Measurements from ENCODE around the gene RPP25L. TPM values are rescaled to one million over a fixed set of nuclear protein-coding genes. Genes with fewer than 3 reads are reported as not detected.

Gene RPP25L
- total RNA-seq, 1 experiment from 2014 or later = 51.1 TPM

DNA sequence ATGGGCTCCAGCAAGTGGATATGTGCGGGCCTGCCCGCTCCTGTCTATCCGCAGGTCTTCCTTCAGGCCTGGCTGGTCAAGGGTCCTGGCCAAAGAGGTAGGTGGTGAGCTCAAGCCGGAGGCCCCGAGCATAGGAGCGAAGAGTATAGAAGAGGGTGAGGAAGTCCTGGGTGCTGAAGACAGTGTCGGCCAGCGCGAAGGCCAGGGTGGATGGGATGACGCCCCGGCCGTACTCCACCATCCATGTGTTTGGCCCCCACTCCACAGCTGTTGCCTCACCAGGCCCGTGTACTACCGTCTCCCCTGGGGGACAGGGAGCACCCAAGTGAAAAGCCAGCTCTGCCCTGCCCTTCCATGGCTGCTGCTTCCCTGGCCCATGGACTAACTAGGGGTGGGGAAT is 23.7 kb upstream of the RPP25L start:
- no peak for TF ChIP-seq POLR2A (IDR thresholded peaks at IDR 0.05; ENCODE audit: borderline replicate concordance, extremely low read depth, insufficient read depth, insufficient read length)
- TF ChIP-seq SIN3A (IDR thresholded peaks at IDR 0.05; ENCODE audit: low read depth) = no peak
- no peak for TF ChIP-seq ZFX (IDR thresholded peaks at IDR 0.05)
- TF ChIP-seq, protein P1, sequence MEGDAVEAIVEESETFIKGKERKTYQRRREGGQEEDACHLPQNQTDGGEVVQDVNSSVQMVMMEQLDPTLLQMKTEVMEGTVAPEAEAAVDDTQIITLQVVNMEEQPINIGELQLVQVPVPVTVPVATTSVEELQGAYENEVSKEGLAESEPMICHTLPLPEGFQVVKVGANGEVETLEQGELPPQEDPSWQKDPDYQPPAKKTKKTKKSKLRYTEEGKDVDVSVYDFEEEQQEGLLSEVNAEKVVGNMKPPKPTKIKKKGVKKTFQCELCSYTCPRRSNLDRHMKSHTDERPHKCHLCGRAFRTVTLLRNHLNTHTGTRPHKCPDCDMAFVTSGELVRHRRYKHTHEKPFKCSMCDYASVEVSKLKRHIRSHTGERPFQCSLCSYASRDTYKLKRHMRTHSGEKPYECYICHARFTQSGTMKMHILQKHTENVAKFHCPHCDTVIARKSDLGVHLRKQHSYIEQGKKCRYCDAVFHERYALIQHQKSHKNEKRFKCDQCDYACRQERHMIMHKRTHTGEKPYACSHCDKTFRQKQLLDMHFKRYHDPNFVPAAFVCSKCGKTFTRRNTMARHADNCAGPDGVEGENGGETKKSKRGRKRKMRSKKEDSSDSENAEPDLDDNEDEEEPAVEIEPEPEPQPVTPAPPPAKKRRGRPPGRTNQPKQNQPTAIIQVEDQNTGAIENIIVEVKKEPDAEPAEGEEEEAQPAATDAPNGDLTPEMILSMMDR (IDR thresholded peaks at IDR 0.05 in 2 of 3, conservative IDR thresholded peaks at IDR 0.05 in 1 of 3; ENCODE audit: borderline replicate concordance in 1 of 3, insufficient read depth in 1 of 3, low read depth in 2 of 3, low read length in 2 of 3) = no peak
- no peak for TF ChIP-seq POLR2AphosphoS5 (IDR thresholded peaks at IDR 0.05; ENCODE audit: low read depth, low read length)
- TF ChIP-seq CBX3 (IDR thresholded peaks at IDR 0.05; ENCODE audit: low read depth) = no peak
- no peak for TF ChIP-seq TCF7L2 (IDR thresholded peaks at IDR 0.05; ENCODE audit: borderline replicate concordance, extremely low read depth, insufficient read depth, insufficient read length)
- no peak for TF ChIP-seq SRF (IDR thresholded peaks at IDR 0.05; ENCODE audit: low read depth)
- TF ChIP-seq EGR1 (IDR thresholded peaks at IDR 0.05; ENCODE audit: low read depth) = no peak
- no peak for TF ChIP-seq RAD21 (IDR thresholded peaks at IDR 0.05; ENCODE audit: low read depth)
- TF ChIP-seq JUND (IDR thresholded peaks at IDR 0.05) = no peak
- TF ChIP-seq, protein P2, sequence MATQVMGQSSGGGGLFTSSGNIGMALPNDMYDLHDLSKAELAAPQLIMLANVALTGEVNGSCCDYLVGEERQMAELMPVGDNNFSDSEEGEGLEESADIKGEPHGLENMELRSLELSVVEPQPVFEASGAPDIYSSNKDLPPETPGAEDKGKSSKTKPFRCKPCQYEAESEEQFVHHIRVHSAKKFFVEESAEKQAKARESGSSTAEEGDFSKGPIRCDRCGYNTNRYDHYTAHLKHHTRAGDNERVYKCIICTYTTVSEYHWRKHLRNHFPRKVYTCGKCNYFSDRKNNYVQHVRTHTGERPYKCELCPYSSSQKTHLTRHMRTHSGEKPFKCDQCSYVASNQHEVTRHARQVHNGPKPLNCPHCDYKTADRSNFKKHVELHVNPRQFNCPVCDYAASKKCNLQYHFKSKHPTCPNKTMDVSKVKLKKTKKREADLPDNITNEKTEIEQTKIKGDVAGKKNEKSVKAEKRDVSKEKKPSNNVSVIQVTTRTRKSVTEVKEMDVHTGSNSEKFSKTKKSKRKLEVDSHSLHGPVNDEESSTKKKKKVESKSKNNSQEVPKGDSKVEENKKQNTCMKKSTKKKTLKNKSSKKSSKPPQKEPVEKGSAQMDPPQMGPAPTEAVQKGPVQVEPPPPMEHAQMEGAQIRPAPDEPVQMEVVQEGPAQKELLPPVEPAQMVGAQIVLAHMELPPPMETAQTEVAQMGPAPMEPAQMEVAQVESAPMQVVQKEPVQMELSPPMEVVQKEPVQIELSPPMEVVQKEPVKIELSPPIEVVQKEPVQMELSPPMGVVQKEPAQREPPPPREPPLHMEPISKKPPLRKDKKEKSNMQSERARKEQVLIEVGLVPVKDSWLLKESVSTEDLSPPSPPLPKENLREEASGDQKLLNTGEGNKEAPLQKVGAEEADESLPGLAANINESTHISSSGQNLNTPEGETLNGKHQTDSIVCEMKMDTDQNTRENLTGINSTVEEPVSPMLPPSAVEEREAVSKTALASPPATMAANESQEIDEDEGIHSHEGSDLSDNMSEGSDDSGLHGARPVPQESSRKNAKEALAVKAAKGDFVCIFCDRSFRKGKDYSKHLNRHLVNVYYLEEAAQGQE (IDR thresholded peaks at IDR 0.05; ENCODE audit: low read depth) = no peak
- TF ChIP-seq, protein P3, sequence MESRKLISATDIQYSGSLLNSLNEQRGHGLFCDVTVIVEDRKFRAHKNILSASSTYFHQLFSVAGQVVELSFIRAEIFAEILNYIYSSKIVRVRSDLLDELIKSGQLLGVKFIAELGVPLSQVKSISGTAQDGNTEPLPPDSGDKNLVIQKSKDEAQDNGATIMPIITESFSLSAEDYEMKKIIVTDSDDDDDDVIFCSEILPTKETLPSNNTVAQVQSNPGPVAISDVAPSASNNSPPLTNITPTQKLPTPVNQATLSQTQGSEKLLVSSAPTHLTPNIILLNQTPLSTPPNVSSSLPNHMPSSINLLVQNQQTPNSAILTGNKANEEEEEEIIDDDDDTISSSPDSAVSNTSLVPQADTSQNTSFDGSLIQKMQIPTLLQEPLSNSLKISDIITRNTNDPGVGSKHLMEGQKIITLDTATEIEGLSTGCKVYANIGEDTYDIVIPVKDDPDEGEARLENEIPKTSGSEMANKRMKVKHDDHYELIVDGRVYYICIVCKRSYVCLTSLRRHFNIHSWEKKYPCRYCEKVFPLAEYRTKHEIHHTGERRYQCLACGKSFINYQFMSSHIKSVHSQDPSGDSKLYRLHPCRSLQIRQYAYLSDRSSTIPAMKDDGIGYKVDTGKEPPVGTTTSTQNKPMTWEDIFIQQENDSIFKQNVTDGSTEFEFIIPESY (IDR thresholded peaks at IDR 0.05; ENCODE audit: extremely low read depth, insufficient replicate concordance, low read length) = no peak
- TF ChIP-seq YY1 (IDR thresholded peaks at IDR 0.05; ENCODE audit: extremely low read depth, insufficient replicate concordance, low read depth, low read length) = no peak
- TF ChIP-seq, protein P4, sequence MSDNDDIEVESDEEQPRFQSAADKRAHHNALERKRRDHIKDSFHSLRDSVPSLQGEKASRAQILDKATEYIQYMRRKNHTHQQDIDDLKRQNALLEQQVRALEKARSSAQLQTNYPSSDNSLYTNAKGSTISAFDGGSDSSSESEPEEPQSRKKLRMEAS (IDR thresholded peaks at IDR 0.05) = no peak
- TF ChIP-seq, protein P5, sequence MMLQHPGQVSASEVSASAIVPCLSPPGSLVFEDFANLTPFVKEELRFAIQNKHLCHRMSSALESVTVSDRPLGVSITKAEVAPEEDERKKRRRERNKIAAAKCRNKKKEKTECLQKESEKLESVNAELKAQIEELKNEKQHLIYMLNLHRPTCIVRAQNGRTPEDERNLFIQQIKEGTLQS (IDR thresholded peaks at IDR 0.05) = no peak
- no peak for TF ChIP-seq EZH2 (IDR thresholded peaks at IDR 0.05)
- no peak for TF ChIP-seq CEBPB (IDR thresholded peaks at IDR 0.05; ENCODE audit: low read depth)
- no peaks in the 10 kb centered on the region for H4K20me1 ChIP-seq (ENCODE audit: insufficient read depth)
- H2AFZ ChIP-seq (ENCODE audit: low read depth, low read length, poor library complexity, severe bottlenecking) = no peak overlapping the region
- peaks cover 10 to 35% of the 10 kb centered on the region in 2 experiments; a peak in 3 of 4 replicates for H3K4me1 ChIP-seq (ENCODE audit: control insufficient read depth in 1 of 2, insufficient read depth in 2 of 2, low read length in 2 of 2)
- ChIA-PET CTCF (interaction anchor here (0.9 to 2.2 kb wide), 3 partner anchors 22 to 257 kb away, joined by 3 to 8 read pairs (median 4); no protein-coding TSS in a partner anchor), POLR2A (interaction anchor here (1.3 kb wide), 1 partner anchor 15 kb away, joined by 4 read pairs; the partner anchor contains the start of gene DCTN3), RAD21 (ENCODE audit: low non-redundant PET in 1 of 2, low total read pairs in 2 of 2, uncharacterized antibody in 2 of 2, unreplicated experiment in 2 of 2) (no interaction called here)
- no peak for ATAC-seq
- H3K36me3 ChIP-seq (ENCODE audit: control insufficient read depth in 1 of 2, insufficient read depth in 2 of 2, low read length in 2 of 2) = peaks cover 0 to 12% of the 10 kb centered on the region in 2 experiments; a peak in 2 of 4 replicates
- no peak for DNase-seq (ENCODE audit: low read depth, low spot score)
- no peaks in the 10 kb centered on the region for H3K9me2 ChIP-seq (ENCODE audit: insufficient read depth)
- peaks cover 27% of the 10 kb centered on the region for H3K79me2 ChIP-seq (ENCODE audit: insufficient read depth, low read length)
- no peaks in the 10 kb centered on the region for H3K27me3 ChIP-seq (ENCODE audit: insufficient read depth, low read length)
- H3K4me2 ChIP-seq (ENCODE audit: low read length) = peak overlapping the region; percentile 95
- H3K9me3 ChIP-seq (ENCODE audit: control insufficient read depth in 1 of 2, insufficient read depth in 1 of 2, low read depth in 1 of 2, low read length in 2 of 2) = no peaks in the 10 kb centered on the region
- no peak overlapping the region for H3K27ac ChIP-seq (ENCODE audit: low read depth, low read length)
- H3K9ac ChIP-seq (ENCODE audit: low read length) = peak overlapping the region; percentile 24; the same call in 1 of the 2 replicates
- BruUV-seq (replicated peaks) = no TSS peak
- intact Hi-C loops (cut with micrococcal nuclease) = no loop called here
- peak overlapping the region; percentile 15 to 94; a peak in 3 of 4 replicates for H3K4me3 ChIP-seq (replicated peaks in 1 of 2; ENCODE audit: low read depth in 1 of 2, low read length in 2 of 2)

Data from HCT116 (cell line).